GM10266 (cell line): Measurements from ENCODE around the gene PRR7.
"Not testable (repeated sequence)": the region's sequence is repeated elsewhere in the genome, so short reads cannot be mapped to it uniquely, and the experiment has no call there.

Experiments
- DNase-seq: peaks from one replicate; pipeline ENCODE4 v3.0.0; 2012; ENCODE audit errors: extremely low spot score
- TF ChIP-seq, protein P1 (sequence below): IDR thresholded peaks from 2 replicates; pipeline ENCODE4 v1.5.1; 2012; ENCODE audit warnings: mild to moderate bottlenecking, low read depth; ENCODE audit not compliant: control insufficient read depth, insufficient read depth; ENCODE audit errors: missing control alignments

Gene PRR7

DNA sequence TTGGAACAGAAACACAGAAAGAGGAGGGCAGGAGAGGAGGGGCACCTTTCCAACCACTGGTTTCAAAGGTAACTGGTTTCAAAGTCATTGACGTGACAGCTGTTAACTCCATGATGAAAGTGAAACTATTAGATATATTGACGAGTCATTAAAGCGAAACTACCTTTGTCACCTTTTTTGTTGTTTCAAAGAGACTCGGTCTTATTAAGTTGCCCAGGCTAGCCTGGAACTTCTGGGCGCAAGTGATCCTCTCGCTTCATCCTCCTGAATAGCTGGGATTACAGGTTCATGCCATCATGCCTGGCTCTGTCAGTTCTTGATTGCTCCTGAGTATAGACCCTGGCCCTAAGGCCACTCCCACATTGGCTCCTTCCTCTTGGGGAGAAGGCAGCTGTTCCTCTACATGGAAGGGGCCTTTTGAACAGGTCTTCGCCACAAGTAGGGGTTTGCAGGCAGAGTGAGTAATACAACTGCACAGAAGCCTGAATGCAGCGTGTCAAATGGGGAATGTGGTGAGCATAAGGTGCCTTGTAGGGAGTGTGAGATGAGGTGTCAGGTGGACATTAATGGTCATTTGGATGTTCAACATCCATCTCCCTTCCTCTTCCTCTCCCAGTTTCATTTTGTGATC lies 33.9 kb upstream of the PRR7 start:
- TF ChIP-seq, protein P1, sequence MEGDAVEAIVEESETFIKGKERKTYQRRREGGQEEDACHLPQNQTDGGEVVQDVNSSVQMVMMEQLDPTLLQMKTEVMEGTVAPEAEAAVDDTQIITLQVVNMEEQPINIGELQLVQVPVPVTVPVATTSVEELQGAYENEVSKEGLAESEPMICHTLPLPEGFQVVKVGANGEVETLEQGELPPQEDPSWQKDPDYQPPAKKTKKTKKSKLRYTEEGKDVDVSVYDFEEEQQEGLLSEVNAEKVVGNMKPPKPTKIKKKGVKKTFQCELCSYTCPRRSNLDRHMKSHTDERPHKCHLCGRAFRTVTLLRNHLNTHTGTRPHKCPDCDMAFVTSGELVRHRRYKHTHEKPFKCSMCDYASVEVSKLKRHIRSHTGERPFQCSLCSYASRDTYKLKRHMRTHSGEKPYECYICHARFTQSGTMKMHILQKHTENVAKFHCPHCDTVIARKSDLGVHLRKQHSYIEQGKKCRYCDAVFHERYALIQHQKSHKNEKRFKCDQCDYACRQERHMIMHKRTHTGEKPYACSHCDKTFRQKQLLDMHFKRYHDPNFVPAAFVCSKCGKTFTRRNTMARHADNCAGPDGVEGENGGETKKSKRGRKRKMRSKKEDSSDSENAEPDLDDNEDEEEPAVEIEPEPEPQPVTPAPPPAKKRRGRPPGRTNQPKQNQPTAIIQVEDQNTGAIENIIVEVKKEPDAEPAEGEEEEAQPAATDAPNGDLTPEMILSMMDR = no peak
- no peak for DNase-seq

DNA sequence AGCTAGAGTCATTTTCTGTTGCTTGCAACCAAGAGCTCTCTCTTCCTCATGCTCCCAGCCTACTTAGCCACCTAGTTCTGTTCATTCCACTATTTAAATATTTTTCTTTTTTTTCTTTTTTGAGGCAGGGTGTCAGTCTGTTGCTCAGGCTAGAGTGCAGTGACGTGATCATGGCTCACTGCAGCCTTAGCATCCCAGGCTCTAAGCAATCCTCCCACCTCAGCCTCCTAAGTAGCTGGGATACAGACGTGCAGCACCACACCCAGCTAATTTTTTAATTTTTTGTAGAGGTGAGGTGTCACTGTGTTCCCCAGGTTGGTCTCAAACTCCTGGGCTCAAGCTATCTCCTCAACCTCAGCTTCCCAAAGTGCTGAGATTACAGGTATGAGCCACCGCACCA lies 32.1 kb upstream of the PRR7 start:
- DNase-seq = no peak
- TF ChIP-seq, protein P1 = no peak

DNA sequence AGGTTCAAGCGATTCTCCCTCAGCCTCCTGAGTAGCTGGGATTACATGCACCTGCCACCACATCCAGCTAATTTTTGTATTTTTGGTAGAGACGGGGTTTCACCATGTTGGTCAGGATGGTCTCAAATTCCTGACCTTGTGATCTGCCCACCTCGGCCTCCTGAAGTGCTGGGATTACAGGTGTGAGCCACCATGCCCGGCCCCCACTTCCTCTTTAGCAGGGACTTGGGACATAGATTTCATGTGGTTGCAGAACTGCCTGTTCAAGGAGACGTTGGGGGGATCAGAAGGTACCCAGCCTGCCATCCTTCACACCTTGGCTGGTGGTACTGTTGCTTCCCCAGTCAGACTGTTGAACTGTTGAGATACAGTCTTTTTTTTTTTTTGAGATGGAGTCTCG lies 29.5 kb upstream of the PRR7 start:
- not testable (repeated sequence) for DNase-seq

DNA sequence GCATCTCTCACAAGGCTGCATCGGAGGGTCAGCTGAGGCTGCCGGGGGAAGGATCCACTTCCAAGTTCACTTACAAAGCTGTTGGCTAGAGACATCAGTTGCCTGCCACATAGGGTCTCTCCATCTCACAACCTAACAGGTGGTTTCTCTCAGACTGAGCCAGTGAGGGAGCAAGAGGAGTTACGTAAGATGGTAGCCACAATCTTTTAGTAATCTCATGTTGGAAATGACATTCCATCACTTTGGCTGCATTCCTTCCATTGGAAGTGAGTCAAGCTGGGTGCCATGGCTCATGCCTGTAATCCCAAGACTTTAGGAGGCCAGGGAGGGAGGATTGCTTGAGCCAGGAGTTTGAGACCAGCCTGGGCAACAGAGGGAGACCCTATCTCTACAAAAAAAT lies 27.6 kb upstream of the PRR7 start:
- TF ChIP-seq, protein P1 = no peak
- DNase-seq = no peak

DNA sequence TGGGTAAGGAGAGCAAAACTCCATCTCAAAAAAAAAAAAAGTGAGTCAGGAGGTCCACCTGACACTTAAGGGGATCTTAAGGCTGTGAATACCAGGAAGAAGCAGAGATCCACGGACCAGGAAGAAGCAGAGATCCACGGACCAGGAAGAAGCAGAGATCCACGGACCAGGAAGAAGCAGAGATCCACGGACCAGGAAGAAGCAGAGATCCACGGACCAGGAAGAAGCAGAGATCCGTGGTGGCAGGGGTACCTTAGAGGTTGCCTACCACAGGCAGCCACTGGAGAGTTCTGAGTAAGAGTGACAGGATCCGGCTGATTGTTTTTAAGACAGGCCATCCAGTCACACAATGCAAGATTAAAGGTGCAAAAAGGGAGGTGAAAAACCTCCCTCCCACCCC lies 26.1 kb upstream of the PRR7 start:
- DNase-seq = not testable (repeated sequence)

DNA sequence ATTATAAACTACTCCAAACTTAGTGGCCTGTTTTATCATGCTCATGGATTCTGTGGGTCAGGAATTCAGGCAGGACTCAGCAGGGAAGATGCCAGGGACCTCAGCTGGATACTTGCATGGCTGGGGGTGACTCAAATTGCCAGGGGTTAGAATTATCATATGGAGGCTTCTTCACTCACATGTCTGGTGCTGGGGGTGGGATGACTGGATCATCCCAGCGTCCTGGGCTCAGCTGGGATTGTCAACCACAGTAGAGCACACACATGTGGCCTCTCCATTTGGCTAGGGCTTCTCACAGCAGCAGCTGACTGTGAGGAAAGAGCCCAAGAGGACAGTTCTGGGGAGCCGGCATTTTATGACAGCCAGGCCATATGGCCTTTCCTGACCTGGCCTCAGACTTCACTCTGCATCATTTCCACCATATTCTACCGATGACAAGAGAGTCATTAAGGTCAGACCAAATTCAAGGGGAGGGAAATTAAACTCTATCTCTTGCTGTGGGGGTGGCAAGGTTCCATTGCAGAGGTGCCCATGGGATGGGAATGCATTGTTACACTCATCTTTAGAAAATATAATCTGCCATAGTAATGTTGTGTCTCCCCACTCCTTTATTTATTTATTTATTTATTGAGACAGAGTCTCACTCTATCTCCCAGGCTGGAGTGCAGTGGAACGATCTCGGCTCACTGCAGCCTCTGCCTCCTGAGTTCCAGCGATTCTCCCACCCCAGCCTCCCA lies 25.4 kb upstream of the PRR7 start:
- DNase-seq = no peak
- TF ChIP-seq, protein P1 = no peak

DNA sequence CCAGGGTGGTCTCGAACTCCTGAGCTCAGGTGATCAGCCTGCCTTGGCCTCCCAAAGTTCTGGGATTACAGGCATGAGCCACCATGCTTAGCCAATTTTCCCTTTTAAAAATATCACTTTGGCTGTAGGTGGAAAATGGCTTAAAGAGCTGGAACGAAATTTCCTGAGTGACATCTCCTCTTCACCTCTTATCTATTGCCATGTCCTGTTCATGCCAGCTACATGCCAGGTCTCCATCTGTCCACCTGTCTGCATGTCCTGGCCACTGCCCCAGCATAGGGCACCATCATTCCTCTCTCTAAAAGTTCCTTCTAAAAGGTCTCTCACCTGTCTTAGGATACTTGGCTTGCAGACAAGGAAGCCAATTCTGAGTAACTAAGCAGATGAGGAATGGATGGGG lies 22.9 kb upstream of the PRR7 start:
- TF ChIP-seq, protein P1 = no peak
- DNase-seq = no peak

DNA sequence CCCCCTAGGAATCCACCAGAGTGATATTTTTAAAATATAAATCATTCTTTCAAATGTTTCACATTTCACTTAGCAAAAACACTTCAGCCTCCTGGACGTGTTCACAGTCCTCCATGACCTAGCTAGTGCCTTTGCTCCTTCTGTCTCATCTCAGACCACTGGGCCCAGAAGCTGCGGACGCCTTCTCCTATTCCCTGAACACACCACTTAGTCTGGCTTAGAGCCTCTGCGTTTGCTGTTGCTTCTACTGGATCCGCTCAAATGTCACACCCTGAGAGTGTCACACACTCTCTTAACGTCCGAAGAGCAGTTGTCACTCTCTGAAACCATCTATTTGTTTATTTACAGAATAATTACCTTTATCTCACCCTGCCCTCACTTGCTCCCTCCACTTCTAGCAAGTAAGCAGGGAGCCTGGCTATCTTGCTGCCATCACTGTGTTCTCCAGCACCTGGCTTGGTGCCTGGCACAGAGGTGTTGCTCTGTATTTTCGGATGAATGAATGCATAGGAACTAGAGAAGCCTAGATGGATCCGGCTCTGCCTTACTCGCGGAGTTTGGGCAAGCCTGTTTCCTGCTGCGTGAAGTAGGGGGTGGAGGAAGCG lies 21.3 kb upstream of the PRR7 start:
- no peak for DNase-seq
- TF ChIP-seq, protein P1 = no peak
